K562 (cell line): ENCODE results near the gene MED20. TPM values are rescaled to one million over a fixed set of nuclear protein-coding genes. Genes with fewer than 3 reads are reported as not detected.

ENCODE experiments used
- ATAC-seq: fragments of 200-7000 bp; cut with Tn5 transposase; 3 replicates; pipeline ENCODE4 v1.9.1; 2020; ENCODE audit warnings: moderate library complexity
- BruUV-seq: library from RNA; stranded (reverse); fragments of 400-500 nt; replicated peaks from 2 replicates; lab custom pipeline; 2021; lab: Mats Ljungman, UMichigan
- CTCF ChIA-PET: fragments of 300-600 bp; formaldehyde crosslinking; extraction: SDS; loops from one replicate; lab custom pipeline; 2021; ENCODE audit warnings: low intra/inter-chr PET ratio; lab: Yijun Ruan, JAX
- POLR2A ChIA-PET: fragments of 300-600, 350-650 bp; sonication (Branson Sonifier 250); formaldehyde crosslinking; extraction: SDS; loops from one replicate; lab custom pipeline; 2021; ENCODE audit warnings: antibody characterized with exemption, inconsistent platforms; lab: Yijun Ruan, JAX
- DNase-seq, 4 experiments: peaks; one replicate each; pipeline versions ENCODE4 v3.0.0 to v3.0.0-alpha.2; 2011 to 2018; ENCODE audit warnings: low spot score in 3 of 4, mixed read lengths in 3 of 4; ENCODE audit errors: extremely low read depth in 1 of 4
- FAIRE-seq: peaks from 2 replicates; lab custom pipeline; 2011; peaks lifted over from hg19 to GRCh38; lab: Jason Lieb, UNC
- H2AFZ ChIP-seq: 2 replicates; pipeline ENCODE4 v1.6.0; 2011; ENCODE audit warnings: low read depth, low read length, control low read depth, inconsistent platforms
- H3K27ac ChIP-seq: fragments of 200-600 bp; 3 replicates; pipeline ENCODE4 v1.8.0; 2011; ENCODE audit warnings: low read depth, mild to moderate bottlenecking, control low read depth, inconsistent platforms, low read length, moderate library complexity, mixed read lengths; ENCODE audit errors: extremely low read depth
- H3K27me3 ChIP-seq, 2 experiments: fragments of 300-600 bp in 1 of 2; 2 replicates in 1 of 2; 3 replicates in 1 of 2; pipeline versions ENCODE4 v1.6.0 to v1.8.0; 2011; ENCODE audit warnings: inconsistent platforms in 2 of 2, low read length in 2 of 2, mild to moderate bottlenecking in 1 of 2, mixed read lengths in 1 of 2, moderate library complexity in 1 of 2; ENCODE audit not compliant: control insufficient read depth in 2 of 2, insufficient read depth in 2 of 2
- H3K36me3 ChIP-seq: fragments of 300-600 bp; 3 replicates; pipeline ENCODE4 v1.8.0; 2011; ENCODE audit warnings: mild to moderate bottlenecking, low read length, inconsistent platforms; ENCODE audit not compliant: control insufficient read depth, insufficient read depth
- H3K4me1 ChIP-seq, 2 experiments: fragments of 200-600 bp in 1 of 2; replicated peaks in 1 of 2; 2 replicates in 1 of 2; 3 replicates in 1 of 2; pipeline versions ENCODE4 v1.5.1 to v1.8.0; 2011; ENCODE audit warnings: inconsistent platforms in 2 of 2, low read length in 2 of 2, mild to moderate bottlenecking in 1 of 2, mixed read lengths in 1 of 2, moderate library complexity in 1 of 2; ENCODE audit not compliant: control insufficient read depth in 2 of 2, insufficient read depth in 2 of 2
- H3K4me2 ChIP-seq: 2 replicates; pipeline ENCODE4 v1.6.1; 2011; ENCODE audit warnings: low read length, control low read depth, inconsistent platforms, mixed read lengths; ENCODE audit not compliant: insufficient read depth
- H3K4me3 ChIP-seq: fragments of 200-600 bp; sonication (generic), shearing (Covaris generic); 2 replicates; pipeline ENCODE4 v1.5.1; 2016; ENCODE audit warnings: control low read depth, inconsistent platforms
- H3K79me2 ChIP-seq: fragments of 200-600 bp; 3 replicates; pipeline ENCODE4 v1.8.0; 2011; ENCODE audit warnings: low read length, inconsistent platforms; ENCODE audit not compliant: control insufficient read depth, insufficient read depth
- H3K9ac ChIP-seq, 2 experiments: 2 replicates each; pipeline versions ENCODE4 v1.6.0 to v1.6.1; 2011; ENCODE audit warnings: low read depth in 2 of 2, low read length in 2 of 2, control low read depth in 1 of 2, inconsistent platforms in 1 of 2, mild to moderate bottlenecking in 1 of 2, mixed read lengths in 1 of 2; ENCODE audit not compliant: insufficient read depth in 1 of 2
- H3K9me1 ChIP-seq: one replicate; pipeline ENCODE4 v1.6.0; 2011; ENCODE audit warnings: inconsistent platforms, mild to moderate bottlenecking, low read length, moderate library complexity; ENCODE audit not compliant: control insufficient read depth, insufficient read depth
- H3K9me3 ChIP-seq: replicated peaks from 2 replicates; pipeline ENCODE4 v1.5.1; 2011; ENCODE audit warnings: low read depth, low read length, inconsistent platforms; ENCODE audit not compliant: control insufficient read depth, insufficient read depth
- H4K20me1 ChIP-seq: replicated peaks from 2 replicates; pipeline ENCODE4 v1.6.1; 2011; ENCODE audit warnings: low read length, inconsistent platforms, mixed read lengths; ENCODE audit not compliant: control insufficient read depth, insufficient read depth
- BRD9 ChIP-seq: fragments of 450-650 bp; IDR thresholded peaks from 2 replicates; pipeline ENCODE4 v1.6.1; 2018; ENCODE audit warnings: low read depth; ENCODE audit not compliant: partially characterized antibody
- CEBPB ChIP-seq: fragments of 450-650 bp; IDR thresholded peaks from 2 replicates; pipeline ENCODE4 v1.6.1; 2016; ENCODE audit warnings: missing genetic modification characterization, missing compliant biosample characterization
- ERF ChIP-seq: fragments of 450-650 bp; formaldehyde crosslinking; IDR thresholded peaks from 2 replicates; pipeline ENCODE4 v1.4.0; 2020; ENCODE audit warnings: mild to moderate bottlenecking, mixed read lengths
- GTF2E2 ChIP-seq: fragments of 200-800 bp; sonication (Bioruptor generic); IDR thresholded peaks from 2 replicates; pipeline ENCODE4 v1.6.1; 2016; ENCODE audit warnings: missing genetic modification characterization, missing compliant biosample characterization
- MNT ChIP-seq, 2 experiments: fragments of 450-650 bp; conservative IDR thresholded peaks; 2 replicates each; pipeline ENCODE4 v1.6.1; 2017; ENCODE audit warnings: mild to moderate bottlenecking in 2 of 2, moderate library complexity in 2 of 2
- NCOR1 ChIP-seq: fragments of 450-650 bp; IDR thresholded peaks from 2 replicates; pipeline ENCODE4 v1.6.1; 2016; ENCODE audit warnings: mild to moderate bottlenecking, moderate library complexity
- POLR2G ChIP-seq: fragments of 200-400 bp; formaldehyde crosslinking; IDR thresholded peaks from 2 replicates; pipeline ENCODE4 v1.6.1; 2017; ENCODE audit warnings: low read depth, mild to moderate bottlenecking, antibody characterized with exemption, low read length, moderate library complexity
- RBFOX2 ChIP-seq: fragments of 200-400 bp; formaldehyde crosslinking; IDR thresholded peaks from 2 replicates; pipeline ENCODE4 v1.6.1; 2017; ENCODE audit warnings: low read depth, mild to moderate bottlenecking, low read length, moderate library complexity
- SIN3A ChIP-seq, 2 experiments: fragments of 150-350 bp in 1 of 2; IDR thresholded peaks; 2 replicates each; pipeline ENCODE4 v1.6.1; 2011 to 2016; ENCODE audit warnings: borderline replicate concordance in 2 of 2, low read depth in 2 of 2, low read length in 2 of 2, mild to moderate bottlenecking in 2 of 2, moderate library complexity in 2 of 2; ENCODE audit not compliant: control insufficient read depth in 1 of 2
- TCFL5 ChIP-seq: fragments of 250-450 bp; sonication (Bioruptor Pico); conservative IDR thresholded peaks from 2 replicates; pipeline ENCODE4 v1.6.1; 2021; ENCODE audit warnings: mild to moderate bottlenecking, moderate library complexity, matching md5 sums
- THRB ChIP-seq: fragments of 450-650 bp; formaldehyde crosslinking; conservative IDR thresholded peaks from 2 replicates; pipeline ENCODE4 v1.4.0; 2022; ENCODE audit warnings: mild to moderate bottlenecking, missing genetic modification characterization
- ZNF551 ChIP-seq: fragments of 250-450 bp; sonication (Bioruptor Pico); IDR thresholded peaks from 2 replicates; pipeline ENCODE4 v1.5.0; 2021; ENCODE audit warnings: mild to moderate bottlenecking, moderate library complexity
- WGBS: fragments of 100-300 bp; shearing (Covaris generic); methylation state at CpG from one replicate; pipeline ENCODE4 v1.1.6; 2016; ENCODE audit warnings: low coverage, mixed read lengths; ENCODE audit not compliant: insufficient coverage; ENCODE audit errors: missing lambda C conversion rate; 5-methylcytosine and 5-hydroxymethylcytosine counted together
- in situ Hi-C: fragments of 300-500 bp; cut with MboI; formaldehyde crosslinking; loops from 4 replicates; pipeline ENCODE4 v1.15.0; 2018; ENCODE audit warnings: inconsistent platforms, mixed read lengths
- intact Hi-C: fragments of 100-400 bp; cut with micrococcal nuclease; formaldehyde crosslinking; loops from 2 replicates; pipeline ENCODE4 v1.14.2; 2022
- polyA plus RNA-seq, 8 experiments: library from polyadenylated mRNA; depleted of rRNA in 4 of 8; stranded (reverse) in 5 of 8; unstranded in 3 of 8; fragments of >200 nt; fragmentation: Nextera tagmentation in 2 of 8; fragmentation: Illumina TruSeq in 1 of 8; extraction: Ambion mirVana in 2 of 8; extraction: Trizol in 1 of 8; gene quantifications; 2 replicates each; pipeline versions ENCODE4 v1.2.1 to v1.2.3, GENCODE V29; 2011 to 2014; ENCODE audit warnings: inconsistent platforms in 1 of 8, missing spikeins in 1 of 8
- total RNA-seq, 7 experiments: library from RNA; depleted of rRNA in 6 of 7; stranded (reverse); fragments of >200 nt in 6 of 7; fragmentation: Illumina TruSeq in 2 of 7; extraction: Trizol in 2 of 7; gene quantifications; 2 replicates each; pipeline versions ENCODE4 v1.2.1 to v1.2.3, GENCODE V29; 2011 to 2021; ENCODE audit warnings: low replicate concordance in 1 of 7

MED20 gene
- total and polyA plus RNA-seq, 9 of the 15 experiments (the other 6 are each of a cell fraction or from before 2014, with no cell fraction given), result 27.3 to 80.9 (median 46.0) TPM

DNA sequence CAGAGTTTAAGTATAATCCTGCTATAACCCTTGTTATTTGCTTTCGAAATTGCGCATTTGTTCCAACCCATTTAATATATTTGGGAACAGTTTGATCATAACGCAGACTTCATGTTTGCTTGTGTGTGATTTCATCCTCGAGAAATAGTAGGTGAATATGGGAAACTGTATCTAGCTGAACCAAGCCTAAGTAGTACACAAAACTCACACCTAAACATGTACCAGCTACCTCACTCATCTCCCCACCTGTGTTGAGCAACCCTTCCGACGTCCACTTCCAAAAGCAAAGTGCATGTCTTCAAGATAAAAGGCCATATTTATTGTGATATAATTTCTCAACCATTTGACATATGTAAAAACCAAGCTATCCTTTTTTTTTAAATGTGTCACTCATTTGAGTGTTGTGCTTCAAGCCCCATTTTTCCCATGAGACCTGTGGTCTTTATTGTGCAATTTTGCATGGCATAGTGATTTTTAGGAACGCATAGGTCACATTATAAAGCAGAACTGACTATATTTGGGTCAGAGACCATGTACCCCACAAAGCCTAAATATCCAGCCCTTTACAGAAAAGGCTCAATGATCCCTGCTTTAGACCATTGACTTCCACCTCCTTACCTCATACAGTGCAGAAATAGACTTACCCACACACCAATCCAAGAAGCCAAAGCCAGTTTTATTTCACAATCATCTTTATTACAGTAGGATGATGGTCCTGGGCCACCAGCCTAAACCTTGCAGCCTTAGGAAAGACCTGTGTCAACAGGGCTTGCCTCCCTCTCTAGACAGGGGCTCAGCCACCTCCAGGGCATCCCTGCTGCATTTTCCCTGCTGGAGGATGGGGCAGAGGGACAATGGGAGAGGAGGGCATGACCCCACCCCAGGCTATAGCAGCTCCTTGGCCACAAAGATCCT is 13.6 kb upstream of the MED20 start (continued):
- TF ChIP-seq SIN3A (IDR thresholded peaks at IDR 0.05; ENCODE audit: borderline replicate concordance in 2 of 2, control insufficient read depth in 1 of 2, low read depth in 2 of 2, low read length in 2 of 2) (no peak), CEBPB (peak; percentile 89), THRB (CRISPR knock-in tag) (0 out of 2 replicates have a peak, but pooled peaks have one; percentile 30), ERF (CRISPR knock-in tag) (peak; percentile 83), GTF2E2 (tag) (no peak), NCOR1 (0 out of 2 replicates have a peak, but pooled peaks have one; percentile 23), ZNF551 (0 out of 2 replicates have a peak, but pooled peaks have one; percentile 27)

DNA sequence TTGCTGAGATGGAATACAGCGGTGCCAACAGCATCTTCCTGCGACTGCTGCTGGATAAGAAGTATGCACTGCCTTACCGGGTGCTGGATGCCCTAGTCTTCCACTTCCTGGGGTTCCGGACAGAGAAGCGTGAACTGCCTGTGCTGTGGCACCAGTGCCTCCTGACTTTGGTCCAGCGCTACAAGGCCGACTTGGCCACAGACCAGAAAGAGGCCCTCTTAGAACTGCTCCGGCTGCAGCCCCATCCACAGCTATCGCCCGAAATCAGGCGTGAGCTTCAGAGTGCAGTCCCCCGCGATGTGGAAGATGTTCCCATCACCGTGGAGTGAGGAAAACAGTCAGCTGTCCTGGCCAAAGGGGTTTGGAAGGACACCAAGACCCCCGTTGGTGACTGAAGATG is 11.4 kb upstream of the MED20 start:
- Histone ChIP-seq H3K4me1 (peaks cover 21 to 27% of the 10 kb centered on the region in 2 experiments), H4K20me1 (peaks cover 18% of the 10 kb centered on the region), H3K27ac (no peak overlapping the region), H3K36me3 (peaks cover 98% of the 10 kb centered on the region), H3K9me1 (peaks cover 1% of the 10 kb centered on the region), H2AFZ (no peak overlapping the region), H3K9me3 (no peaks in the 10 kb centered on the region), H3K4me2 (no peak overlapping the region), H3K9ac (no peak overlapping the region; a peak in 1 of 4 replicates), H3K79me2 (peaks cover 49% of the 10 kb centered on the region), H3K4me3 (no peak overlapping the region), H3K27me3 (no peaks in the 10 kb centered on the region)
- DNase-seq, result no peak
- in situ Hi-C loops, result no loop called here
- ChIA-PET CTCF (interaction anchor here (0.6 kb wide), 1 partner anchor 484 kb away, joined by 3 read pairs; no protein-coding TSS in a partner anchor), POLR2A (interaction anchor here (1.7 to 13.7 kb wide), 2 partner anchors 7 to 10 kb away, joined by 6 to 166 read pairs; partner anchors contain the start of genes BYSL, CCND3 and MED20)
- WGBS, result 91% methylated on average over 15 of the region's 15 CpGs
- TF ChIP-seq POLR2G, result peak; percentile 64
- TF ChIP-seq RBFOX2, result peak; percentile 49
- no peak for TF ChIP-seq MNT (conservative IDR thresholded peaks at IDR 0.05)
- TF ChIP-seq BRD9, result no peak
- no peak for TF ChIP-seq TCFL5 (CRISPR knock-in tag)
- ATAC-seq, result no peak
- BruUV-seq, result TSS peak; percentile 27
- intact Hi-C loops, result loop anchor here (10.0 kb wide), 1 partner anchor 262 kb away; the partner anchor contains the start of gene GUCA1B
- no peak for FAIRE-seq
